GM19467 (cell line): ENCODE results near the gene SERINC2.
"Not testable (repeated sequence)": the region's sequence is repeated elsewhere in the genome, so short reads cannot be mapped to it uniquely, and the experiment has no call there.

Experiments
- ATAC-seq: cut with Tn5 transposase; IDR thresholded peaks from one replicate; pipeline ENCODE4 v1.9.1; 2021; ENCODE audit warnings: mild to moderate bottlenecking, moderate library complexity; ENCODE audit not compliant: unreplicated experiment

The SERINC2 gene

GRCh38 chr1:31382379-31382989 lies 30.5 kb upstream of the SERINC2 start:
- no peak for ATAC-seq

GRCh38 chr1:31383967-31384366 lies 29.0 kb upstream of the SERINC2 start:
- ATAC-seq = no peak

- not testable (repeated sequence) for ATAC-seq
Measured at GRCh38 chr1:31386576-31387243, 26.3 kb upstream of the SERINC2 start.

- no peak for ATAC-seq
Measured at GRCh38 chr1:31387612-31388011, 25.4 kb upstream of the SERINC2 start.

- ATAC-seq = no peak
Measured at GRCh38 chr1:31389616-31390015, 23.4 kb upstream of the SERINC2 start.

GRCh38 chr1:31390071-31390470 lies 22.9 kb upstream of the SERINC2 start:
- no peak for ATAC-seq

GRCh38 chr1:31393463-31393862 lies 19.6 kb upstream of the SERINC2 start:
- ATAC-seq = no peak

- ATAC-seq = peak; percentile 68
Measured at GRCh38 chr1:31394584-31395193, 18.3 kb upstream of the SERINC2 start.

GRCh38 chr1:31396633-31397351 lies 16.2 kb upstream of the SERINC2 start:
- ATAC-seq = no peak

GRCh38 chr1:31397360-31398095 lies 15.5 kb upstream of the SERINC2 start:
- no peak for ATAC-seq

GRCh38 chr1:31398246-31398645 lies 14.8 kb upstream of the SERINC2 start:
- ATAC-seq = no peak

GRCh38 chr1:31399976-31400375 lies 13.0 kb upstream of the SERINC2 start:
- ATAC-seq = no peak

GRCh38 chr1:31400393-31400792 lies 12.6 kb upstream of the SERINC2 start:
- ATAC-seq = no peak

- no peak for ATAC-seq
Measured at GRCh38 chr1:31401241-31401640, 11.8 kb upstream of the SERINC2 start.

- ATAC-seq = no peak
Measured at GRCh38 chr1:31405578-31406245, 7.3 kb upstream of the SERINC2 start.

GRCh38 chr1:31407029-31407626 lies 5.9 kb upstream of the SERINC2 start:
- no peak for ATAC-seq

- ATAC-seq = no peak
Measured at GRCh38 chr1:31408788-31409318, 4.2 kb upstream of the SERINC2 start.

- no peak for ATAC-seq
Measured at GRCh38 chr1:31409946-31410858, 2.8 kb upstream of the SERINC2 start.

- ATAC-seq = no peak
Measured at GRCh38 chr1:31410871-31411270, 2.1 kb upstream of the SERINC2 start.
